ENCODE data around the gene CFAP53. TPM values are rescaled to one million over a fixed set of nuclear protein-coding genes. Genes with fewer than 3 reads are reported as not detected.
"Not testable (repeated sequence)": the region's sequence is repeated elsewhere in the genome, so short reads cannot be mapped to it uniquely, and the experiment has no call there.

Gene CFAP53
- total and polyA plus RNA-seq, 12 donors: 0.09 to 0.44 (median 0.18) TPM; not detected in 4

- intact Hi-C loops (cut with DNase I): loop anchor here in 2 of 10 donors (10.0 kb wide), 1 partner anchor 112 kb away; the partner anchor contains the start of gene SKA1 (in 2 of the 2)
- TF ChIP-seq CTCF (IDR thresholded peaks at IDR 0.05): no peak
- H3K4me1 ChIP-seq: peaks cover 0 to 24% (median 15%) of the 10 kb centered on the region in 9 donors
- DNase-seq (no peak), ATAC-seq (no peak)
- no peaks in the 10 kb centered on the region for H3K27me3 ChIP-seq
- H3K27ac ChIP-seq: no peak overlapping the region
- H3K36me3 ChIP-seq: no peaks in the 10 kb centered on the region
- H3K4me3 ChIP-seq: no peak overlapping the region
- peaks cover 0 to 6% (median 0%) of the 10 kb centered on the region in 11 donors for H3K9me3 ChIP-seq
Observed at GRCh38 chr18:50262977-50263376, 3.3 kb downstream of the CFAP53 start.

- no peak for TF ChIP-seq CTCF (IDR thresholded peaks at IDR 0.05)
- H3K27ac ChIP-seq: no peak overlapping the region
- DNase-seq (no peak), ATAC-seq (no peak)
- no peak overlapping the region for H3K4me3 ChIP-seq
- intact Hi-C loops (cut with DNase I): no loop called here
- no peaks in the 10 kb centered on the region for H3K9me3 ChIP-seq
- no peaks in the 10 kb centered on the region for H3K36me3 ChIP-seq
- H3K4me1 ChIP-seq: no peaks in the 10 kb centered on the region
- no peaks in the 10 kb centered on the region for H3K27me3 ChIP-seq
- WGBS, 2 donors: 84 to 85% methylated on average over 3 of the region's 3 CpGs
Observed at GRCh38 chr18:50250935-50251334, 15.4 kb downstream of the CFAP53 start.

GRCh38 chr18:50249576-50249975, 16.7 kb downstream of the CFAP53 start:
- no peaks in the 10 kb centered on the region for H3K9me3 ChIP-seq
- TF ChIP-seq CTCF (IDR thresholded peaks at IDR 0.05): no peak
- intact Hi-C loops (cut with DNase I): no loop called here
- ATAC-seq (no peak), DNase-seq (no peak)
- H3K36me3 ChIP-seq: no peaks in the 10 kb centered on the region
- no peak overlapping the region for H3K4me3 ChIP-seq
- no peaks in the 10 kb centered on the region for H3K27me3 ChIP-seq
- no peaks in the 10 kb centered on the region for H3K4me1 ChIP-seq
- H3K27ac ChIP-seq: no peak overlapping the region

- Histone ChIP-seq H3K27ac (no peak overlapping the region), H3K4me1 (no peaks in the 10 kb centered on the region), H3K4me3 (no peak overlapping the region), H3K27me3 (no peaks in the 10 kb centered on the region), H3K9me3 (no peaks in the 10 kb centered on the region), H3K36me3 (no peaks in the 10 kb centered on the region)
- intact Hi-C loops (cut with DNase I): no loop called here
- no peak for TF ChIP-seq CTCF (IDR thresholded peaks at IDR 0.05)
- DNase-seq: no peak
- ATAC-seq: no peak
Observed at GRCh38 chr18:50247561-50247960, 18.7 kb downstream of the CFAP53 start.

- H3K4me3 ChIP-seq; H3K4me1 ChIP-seq; H3K36me3 ChIP-seq; intact Hi-C loops (cut with DNase I); H3K27me3 ChIP-seq; H3K27ac ChIP-seq; ATAC-seq; DNase-seq: not testable (repeated sequence)
- WGBS, 2 donors: 72 to 90% methylated on average over 8 of the region's 8 CpGs
- H3K9me3 ChIP-seq: peaks cover 0 to 19% (median 2%) of the 10 kb centered on the region in 11 donors
Observed at GRCh38 chr18:50241768-50242167, 24.5 kb downstream of the CFAP53 start.

All from heart right ventricle (tissue), 16 donors.